ENCODE results near the gene MOG.
A peak's percentile ranks its signal among the peaks of the same experiment; 100 is the strongest.

MOG gene

DNA sequence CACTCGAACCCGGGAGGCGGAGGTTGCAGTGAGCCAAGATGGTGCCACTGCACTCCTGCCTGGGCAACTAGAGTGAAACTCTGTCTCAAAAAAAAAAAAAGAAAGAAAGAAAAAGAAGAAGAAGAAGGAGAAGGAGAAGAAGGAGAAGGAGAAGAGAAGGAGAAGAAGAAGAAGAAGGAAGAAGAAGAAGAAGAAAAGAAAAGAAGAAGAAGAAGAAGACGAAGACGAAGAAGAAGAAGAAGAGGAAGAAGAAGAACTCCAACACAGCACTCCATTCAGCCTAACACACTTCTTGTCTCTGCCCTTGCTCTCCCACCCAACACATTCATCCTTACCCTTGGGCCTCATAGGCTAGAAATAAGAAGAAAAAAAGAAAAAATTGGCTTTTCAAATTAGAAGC lies 17.1 kb downstream of the MOG start:
- DNase-seq (ENCODE audit: extremely low read depth in 1 of 2, low read depth in 1 of 2), result no peak

DNA sequence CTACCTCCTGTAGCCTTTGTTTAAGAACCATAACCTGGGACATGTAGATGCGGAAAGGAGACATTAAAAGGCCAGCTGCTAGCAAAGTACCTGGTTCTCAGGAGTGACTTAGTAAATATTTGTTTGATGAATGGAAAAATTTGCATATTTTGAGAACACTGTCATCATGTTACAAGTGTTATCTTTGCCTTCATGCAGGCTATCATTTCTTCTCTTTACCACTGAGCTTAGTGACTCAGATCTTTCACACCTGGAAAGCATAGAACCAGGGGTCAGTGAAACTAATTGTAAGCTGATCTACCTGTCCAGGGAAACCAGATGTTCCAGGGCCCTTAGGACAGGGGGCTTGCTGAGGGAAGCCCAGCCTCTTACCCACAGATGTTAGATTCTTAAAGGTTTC lies 18.7 kb downstream of the MOG start:
- DNase-seq (ENCODE audit: extremely low read depth in 1 of 2, low read depth in 1 of 2), result no peak

DNA sequence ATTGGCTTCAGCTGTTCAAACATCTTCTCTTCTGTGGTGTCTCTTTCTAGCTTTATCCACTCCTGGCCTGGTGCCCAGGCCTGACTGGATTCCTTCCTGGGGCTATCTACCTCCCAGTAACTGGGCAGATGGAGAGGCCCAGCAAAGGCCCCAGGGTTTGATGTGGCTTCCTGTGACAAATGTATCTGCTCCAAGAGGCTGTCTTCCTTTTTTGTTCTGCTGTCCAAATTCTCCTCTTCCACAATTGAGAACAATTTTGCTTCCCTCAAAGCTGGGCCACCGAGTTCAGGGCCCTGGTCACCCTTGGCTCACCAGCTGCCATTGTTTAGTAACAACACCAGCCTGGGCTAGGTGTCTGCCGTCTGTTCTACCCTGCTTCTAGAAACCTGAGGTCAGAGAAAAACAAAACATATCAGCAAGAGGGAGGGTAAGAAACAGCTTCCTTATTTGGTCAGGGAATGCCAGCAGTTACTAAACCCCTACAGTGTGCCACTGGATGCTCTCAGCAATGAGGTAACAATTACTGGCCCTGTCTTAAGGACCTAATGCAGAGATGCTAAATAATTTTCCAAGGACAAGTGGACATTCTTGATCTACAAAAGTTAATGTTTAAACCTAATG lies 20.2 kb downstream of the MOG start:
- no peak for DNase-seq (ENCODE audit: extremely low read depth in 1 of 2, low read depth in 1 of 2)

DNA sequence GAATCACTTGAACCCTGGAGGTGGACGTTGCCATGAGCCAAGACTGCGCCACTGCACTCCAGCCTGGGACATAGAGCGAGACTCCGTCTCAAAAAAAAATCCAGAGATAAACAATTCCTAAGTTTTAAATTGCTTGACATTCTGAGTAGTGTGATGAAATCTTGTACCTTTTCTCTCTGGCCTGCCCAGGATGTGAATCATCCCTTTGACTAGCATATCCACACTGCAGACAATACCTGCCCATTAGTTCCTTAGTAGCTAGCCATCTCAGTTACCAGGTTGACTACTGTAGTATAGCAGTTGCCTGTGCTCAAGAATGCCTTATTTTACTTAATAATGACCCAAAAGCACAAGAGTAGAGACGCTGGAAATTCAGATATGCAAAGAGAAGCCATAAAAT lies 21.2 kb downstream of the MOG start:
- no peak for DNase-seq (ENCODE audit: extremely low read depth in 1 of 2, low read depth in 1 of 2)

DNA sequence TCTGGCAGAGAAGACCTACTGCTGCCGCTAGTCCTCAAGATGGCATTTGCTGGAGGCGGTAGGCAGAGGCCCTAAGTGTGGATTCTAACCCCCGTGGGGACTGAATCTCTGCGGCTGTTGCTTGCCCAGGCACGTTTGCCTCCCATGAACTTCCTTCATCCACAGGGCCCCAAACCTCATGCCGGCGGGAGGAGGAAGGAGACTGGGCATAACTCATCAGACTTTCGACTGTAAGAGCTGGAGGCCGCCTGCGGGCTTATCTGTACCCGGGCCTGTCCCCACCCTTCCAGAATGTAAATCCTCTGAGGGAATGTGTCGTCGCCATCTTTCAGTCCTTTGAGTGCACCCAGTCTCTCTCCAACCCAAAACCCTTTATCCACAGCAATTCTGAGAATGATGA lies 23.1 kb downstream of the MOG start:
- DNase-seq (ENCODE audit: extremely low read depth in 1 of 2, low read depth in 1 of 2), result no peak

DNA sequence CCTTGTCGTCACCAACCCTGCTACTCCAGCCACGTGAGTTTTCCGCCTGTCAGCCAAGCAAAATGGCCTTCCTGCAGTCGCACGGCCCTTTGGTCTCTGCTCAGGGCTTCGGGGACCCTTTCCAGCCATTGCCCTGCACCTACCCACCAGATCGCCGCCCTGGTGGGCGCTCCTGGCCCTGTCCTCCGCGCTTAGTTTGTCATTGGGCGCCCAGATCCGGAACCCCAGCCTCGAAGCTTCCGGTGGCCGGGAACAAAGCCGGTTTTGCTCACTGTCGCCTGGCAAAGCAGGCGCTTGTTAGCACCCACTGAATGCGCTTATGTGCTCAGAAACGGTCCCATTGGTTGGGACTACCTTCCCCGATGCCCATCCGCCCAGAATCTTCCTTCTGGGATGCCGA lies 23.5 kb downstream of the MOG start:
- DNase-seq (ENCODE audit: extremely low read depth in 1 of 2, low read depth in 1 of 2), result no peak

DNA sequence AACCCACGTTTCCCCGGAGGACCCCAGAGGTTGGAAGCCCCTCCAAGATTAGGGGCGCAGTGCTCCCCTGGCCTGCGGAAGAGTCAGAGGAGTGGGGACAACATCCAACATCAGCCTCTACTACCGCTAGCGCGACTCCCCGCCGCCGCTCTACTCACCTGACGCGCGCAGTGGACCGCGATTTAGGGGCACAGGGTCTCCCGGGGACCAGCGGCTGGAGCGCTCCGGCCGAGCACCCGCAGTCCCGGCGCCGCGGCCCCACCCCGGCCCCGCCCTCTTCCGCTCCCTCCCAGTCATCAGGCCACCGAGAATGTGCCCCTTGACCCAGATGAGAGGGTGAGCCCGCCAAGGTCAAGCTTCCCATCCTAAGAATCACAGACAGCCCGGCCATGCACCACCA lies 24.0 kb downstream of the MOG start, which contains the start of gene ZFP57:
Gene ZFP57 (minus strand): TSS at position 249 of the 400 bp plus-strand sequence. CDS start 4,149 bp downstream, outside the sequence.
- no peak for DNase-seq (ENCODE audit: extremely low read depth in 1 of 2, low read depth in 1 of 2)

DNA sequence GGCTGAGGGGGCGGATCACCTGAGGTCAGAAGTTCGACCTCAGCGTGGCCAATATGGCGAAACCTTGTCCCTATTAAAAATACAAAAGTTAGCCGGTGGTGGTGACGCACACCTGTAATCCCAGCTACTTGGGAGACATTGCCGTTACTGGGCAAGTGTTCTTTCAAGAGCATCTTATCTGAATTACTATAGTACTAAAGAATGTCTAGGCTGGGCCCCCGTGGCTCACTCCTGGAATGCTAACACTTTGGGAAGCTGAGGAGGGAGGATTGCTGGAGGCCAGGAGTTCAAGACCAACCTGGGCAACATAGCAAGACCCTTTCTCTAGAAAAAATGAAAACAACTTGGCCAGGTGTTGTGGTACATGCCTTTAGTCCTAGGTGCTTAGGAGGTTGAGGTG lies 24.9 kb downstream of the MOG start:
- DNase-seq (ENCODE audit: extremely low read depth in 1 of 2, low read depth in 1 of 2), result no peak

DNA sequence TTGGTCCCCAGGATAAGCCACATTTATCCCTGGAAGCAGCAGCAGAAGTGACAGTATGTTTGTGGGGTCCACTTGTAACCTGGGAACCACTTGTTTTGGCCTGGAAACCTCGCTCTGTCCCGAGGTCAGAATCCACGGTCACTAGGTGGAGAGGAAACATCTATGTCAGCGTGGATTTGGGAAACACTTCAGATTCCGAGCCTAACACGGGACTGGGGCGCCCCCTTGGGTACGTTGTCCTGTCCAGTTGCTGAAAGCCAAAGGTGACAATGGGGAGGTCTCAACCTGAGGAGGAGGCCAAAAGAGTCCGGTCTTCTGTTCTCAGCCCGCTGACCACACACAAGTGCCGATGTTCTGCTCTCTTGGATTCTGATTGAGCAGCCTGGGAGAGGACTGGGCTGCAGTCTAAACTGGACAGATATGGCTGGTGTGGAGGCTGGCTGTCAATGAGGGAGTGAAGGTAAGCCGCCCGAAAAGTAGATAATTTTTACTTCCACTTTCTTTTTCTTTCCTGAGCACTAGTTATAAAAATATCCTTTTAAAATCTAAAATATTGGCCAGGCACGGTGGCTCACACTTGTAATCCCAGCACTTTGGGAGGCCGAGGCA lies 28.9 kb downstream of the MOG start:
- no peak for DNase-seq (ENCODE audit: extremely low read depth in 1 of 2, low read depth in 1 of 2)

DNA sequence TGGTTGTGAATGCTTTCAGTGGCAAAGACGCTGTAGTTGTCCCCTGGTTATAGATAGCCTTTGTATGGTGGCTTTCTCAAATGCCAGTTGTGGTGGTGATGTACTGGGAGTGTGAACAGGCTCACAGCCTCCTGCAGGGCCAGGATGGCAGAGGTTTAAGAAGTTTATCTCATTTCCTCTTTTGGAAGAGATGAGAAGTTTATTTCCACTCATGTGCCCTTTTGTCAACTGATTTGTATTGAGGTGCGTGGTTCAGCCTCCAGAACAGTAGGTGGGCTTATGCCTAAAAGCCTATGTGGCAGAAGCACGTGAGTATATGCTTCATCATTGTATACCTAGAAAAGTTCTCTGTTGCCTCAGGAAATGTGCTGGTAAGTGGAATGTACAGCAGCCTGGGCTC lies 37.7 kb downstream of the MOG start:
- no peak for DNase-seq (ENCODE audit: extremely low read depth in 1 of 2, low read depth in 1 of 2)

DNA sequence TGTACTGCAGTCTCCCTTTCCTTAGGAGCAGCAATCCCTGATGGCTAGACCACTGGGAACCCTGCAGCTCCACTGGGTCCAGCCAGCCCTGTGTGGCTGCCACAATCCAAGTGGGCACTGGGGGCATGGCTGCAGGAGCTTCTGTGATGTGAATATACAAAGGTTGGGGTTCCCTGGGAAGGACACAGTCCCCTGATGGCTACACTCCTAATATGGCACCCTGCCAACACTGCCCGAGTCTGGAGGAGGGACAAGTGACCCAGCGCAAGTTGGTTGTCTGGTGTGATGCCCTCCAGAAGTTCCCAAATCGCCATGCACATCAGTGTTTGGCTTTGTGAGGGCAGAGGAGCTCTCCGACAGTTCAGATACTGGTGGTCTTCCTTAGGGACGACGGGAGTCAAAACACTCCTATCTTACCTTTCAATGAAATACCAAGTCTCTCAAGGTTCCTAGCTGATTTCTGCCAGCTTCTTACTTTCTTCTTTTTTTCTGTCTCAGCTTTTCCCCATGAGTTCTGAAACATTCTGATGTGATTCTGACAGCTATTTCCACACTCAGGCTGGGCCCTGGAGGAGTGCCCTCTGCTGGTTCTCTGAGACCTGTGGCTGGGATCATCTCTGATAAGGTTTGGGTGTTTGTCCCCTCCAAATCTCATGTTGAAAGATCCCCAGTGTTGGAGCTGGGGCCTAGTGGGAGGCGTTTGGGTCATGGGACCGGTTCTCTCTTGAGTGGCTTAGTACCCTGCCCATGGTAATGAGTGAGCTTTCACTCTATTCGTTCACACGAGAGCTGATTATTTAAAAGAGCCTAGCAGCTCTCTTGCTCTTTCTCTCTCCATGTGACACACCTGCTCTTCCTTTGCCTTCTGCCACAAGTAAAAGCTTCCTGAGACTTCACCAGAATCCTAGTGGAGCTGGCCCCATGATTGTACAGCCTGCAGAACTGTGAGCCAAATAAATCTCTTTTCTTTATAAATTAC lies 39.5 kb downstream of the MOG start:
- DNase-seq (ENCODE audit: extremely low read depth in 1 of 2, low read depth in 1 of 2), result no peak

DNA sequence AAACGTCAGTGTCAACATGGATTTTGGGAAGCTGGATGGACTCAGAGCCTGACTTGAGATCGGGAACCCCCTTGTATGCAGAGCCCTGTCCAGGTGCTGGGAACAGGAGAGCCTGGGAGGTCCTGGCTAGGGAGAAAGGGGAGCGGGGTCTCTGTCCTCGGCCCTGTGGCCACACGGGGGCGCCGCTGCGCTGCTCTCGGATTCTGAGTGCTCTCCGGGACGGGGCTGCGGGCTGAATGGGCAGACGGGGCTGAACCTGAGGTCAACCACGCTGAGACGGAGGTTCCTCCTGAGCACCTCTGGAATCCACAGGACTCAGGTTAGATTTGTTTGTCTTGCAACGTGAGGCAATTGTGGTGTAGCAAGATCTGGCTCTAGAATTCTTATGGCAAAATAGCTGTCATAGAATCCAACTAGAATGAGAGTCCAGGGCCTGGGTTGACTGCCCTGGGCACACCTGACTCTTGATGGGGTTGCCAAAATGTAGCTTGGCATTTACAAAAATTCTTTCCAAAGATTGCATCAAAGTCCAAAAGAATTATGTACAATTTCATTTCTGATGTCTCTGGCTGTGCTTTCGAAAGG lies 45.7 kb downstream of the MOG start:
- peak; percentile 55 to 60 for DNase-seq (ENCODE audit: extremely low read depth in 1 of 2, low read depth in 1 of 2)

DNA sequence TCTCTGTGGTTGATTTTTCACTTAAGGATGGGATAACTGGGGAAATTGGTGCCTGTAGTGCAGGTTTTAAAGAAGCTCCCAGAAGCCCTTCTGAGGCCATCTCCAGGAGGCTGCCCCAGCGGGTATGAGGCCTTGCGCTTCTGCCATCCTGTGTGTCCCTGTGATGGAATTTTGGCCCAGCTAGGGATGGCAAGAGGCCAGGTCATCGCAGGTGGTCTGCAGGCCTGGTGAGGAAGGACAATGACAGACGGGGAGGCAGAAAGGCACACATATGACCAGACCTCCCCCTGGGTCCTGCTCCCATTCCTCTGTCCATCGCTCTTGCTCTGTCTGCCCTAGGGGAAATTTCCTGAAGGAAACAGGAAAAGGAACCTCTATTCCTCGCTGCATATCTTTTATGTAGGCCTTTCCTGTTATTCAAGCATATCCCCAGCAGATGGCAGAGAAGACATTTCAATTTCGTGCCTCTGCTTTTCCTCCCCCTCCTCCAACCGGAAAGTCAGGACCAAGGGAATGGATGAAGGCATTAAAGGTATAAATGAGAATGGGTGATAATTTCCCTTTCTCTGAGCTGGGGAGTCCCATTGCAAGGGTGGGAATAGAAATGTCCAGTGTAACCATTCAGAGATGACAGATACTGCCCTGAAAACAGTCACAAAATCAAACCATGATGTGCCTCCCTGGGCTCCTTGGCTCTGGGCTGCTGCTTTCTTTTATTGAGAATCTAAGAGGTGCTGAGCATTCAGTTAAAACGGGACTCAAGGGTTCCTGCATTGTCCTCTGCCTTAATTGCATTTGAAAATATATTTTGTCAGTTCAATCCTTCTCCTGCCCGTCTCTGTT lies 48.7 kb downstream of the MOG start:
- DNase-seq (ENCODE audit: extremely low read depth in 1 of 2, low read depth in 1 of 2), result no peak

DNA sequence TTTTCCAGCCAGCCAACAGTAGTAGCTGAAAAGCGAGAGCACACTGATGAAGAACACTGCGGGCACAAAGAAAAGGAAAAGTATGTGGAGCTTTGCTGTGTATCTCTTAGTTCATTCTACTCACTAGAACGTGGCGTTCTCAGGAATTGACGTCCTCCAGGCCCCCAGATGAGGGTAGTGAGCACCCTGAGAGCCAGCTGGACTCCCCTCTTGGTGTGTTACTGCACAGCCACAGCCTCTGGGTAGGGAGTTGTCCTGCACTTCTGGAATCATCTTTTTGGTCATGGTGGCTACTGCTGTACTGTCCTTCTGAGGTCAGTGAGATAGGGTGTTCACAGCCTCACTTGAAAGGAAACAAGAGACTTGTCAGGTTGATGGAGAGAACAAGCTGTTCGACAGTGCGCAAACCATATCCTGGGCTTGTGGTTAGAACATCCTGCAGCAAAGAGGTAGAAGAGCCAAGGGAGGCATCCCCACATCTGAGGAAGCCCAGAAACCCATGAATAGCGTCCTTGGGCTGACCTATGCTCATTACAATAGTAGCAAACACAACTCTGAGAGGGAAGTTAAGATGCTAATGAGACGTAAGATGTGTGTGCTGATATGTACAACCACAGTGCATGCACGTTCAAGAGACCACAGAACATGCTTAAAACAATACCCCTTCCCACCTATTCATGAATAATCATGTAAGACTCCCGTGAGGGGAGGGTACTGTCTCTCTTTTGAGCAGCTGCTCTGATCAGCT lies 51.7 kb downstream of the MOG start:
- peak in 1 of 2 donors; percentile 22 for DNase-seq (ENCODE audit: extremely low read depth in 1 of 2, low read depth in 1 of 2)

DNA sequence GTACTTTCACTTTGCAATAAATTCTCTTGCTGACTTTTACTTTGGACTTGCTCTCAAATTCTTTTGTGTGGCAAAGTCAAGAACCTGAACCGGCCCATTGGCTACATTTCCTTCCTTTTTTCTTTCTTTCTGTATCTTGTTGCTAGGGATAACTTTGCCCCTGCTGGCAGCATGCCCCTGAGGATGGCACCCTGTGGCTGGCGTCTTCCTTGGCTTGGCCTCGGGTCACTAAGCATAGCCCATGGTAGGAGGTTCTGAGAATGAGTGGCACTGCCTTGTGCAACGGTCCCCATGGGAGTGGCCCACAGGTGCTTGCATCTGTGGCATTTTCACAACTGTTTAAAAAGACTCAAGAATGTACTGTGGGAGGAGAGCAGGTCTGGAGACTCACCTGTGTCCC lies 52.3 kb downstream of the MOG start:
- DNase-seq (ENCODE audit: extremely low read depth in 1 of 2, low read depth in 1 of 2), result no peak

DNA sequence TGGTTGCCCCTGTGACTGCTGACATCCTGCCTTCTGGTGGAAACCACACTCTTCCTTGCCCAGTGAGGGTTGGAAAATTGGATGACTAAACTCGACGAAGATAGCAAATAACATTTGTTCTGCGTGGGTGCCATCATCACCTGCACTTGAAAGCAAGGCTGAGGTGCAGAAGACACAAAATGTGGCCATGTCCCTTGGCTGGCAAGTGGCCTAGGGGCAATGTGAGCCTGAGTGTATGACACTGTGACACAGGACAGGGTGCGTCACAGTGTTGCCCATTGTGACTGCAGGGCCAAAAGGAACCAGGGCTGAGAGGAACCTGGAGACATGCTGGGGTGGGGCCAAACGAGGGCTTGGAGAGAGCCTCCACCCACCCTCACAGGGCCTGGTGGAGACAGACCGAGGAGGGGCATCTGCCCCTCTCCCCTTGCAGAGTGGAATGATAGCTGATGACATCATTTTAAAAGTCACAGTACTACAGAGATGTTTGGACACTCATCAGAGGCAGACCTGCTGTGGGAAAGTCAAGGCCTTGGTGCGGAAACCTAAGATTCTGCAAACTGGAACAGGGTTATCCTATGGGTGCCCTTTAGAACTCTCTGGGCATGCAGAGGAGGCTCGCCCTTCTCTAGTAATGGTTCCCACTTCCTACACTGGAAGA lies 53.5 kb downstream of the MOG start:
- no peak for DNase-seq (ENCODE audit: extremely low read depth in 1 of 2, low read depth in 1 of 2)

DNA sequence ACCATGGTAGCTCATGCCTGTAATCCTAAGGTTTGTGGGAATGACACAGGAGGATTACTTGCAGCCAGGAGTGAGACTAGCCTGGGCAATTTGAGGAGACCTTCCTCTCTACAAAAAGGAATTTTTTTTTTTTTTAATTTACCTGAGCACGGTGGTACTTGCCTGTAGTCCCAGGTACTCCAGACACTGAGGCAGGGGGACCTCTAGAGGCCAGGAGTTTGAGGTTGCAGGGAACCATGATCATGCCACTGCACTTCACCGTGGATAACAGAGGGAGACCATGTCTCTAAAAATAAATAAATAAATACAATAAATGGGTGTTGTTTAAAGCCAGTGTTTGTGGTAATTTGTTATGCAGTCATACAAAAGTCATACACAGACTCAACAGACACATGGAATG lies 64.0 kb downstream of the MOG start:
- DNase-seq (ENCODE audit: extremely low read depth in 1 of 2, low read depth in 1 of 2), result no peak
